Stimulated activated CD4-positive, alpha-beta T cell treated with anti-CD3 and anti-CD28 coated beads, Interleukin-4, amount 100 ng/mL, for 24 hours (primary cell): ENCODE results near the gene GPR158.

Source experiments
- DNase-seq: peaks from one replicate; pipeline ENCODE4 v3.0.0-alpha.2; 2020

GPR158 gene

DNA sequence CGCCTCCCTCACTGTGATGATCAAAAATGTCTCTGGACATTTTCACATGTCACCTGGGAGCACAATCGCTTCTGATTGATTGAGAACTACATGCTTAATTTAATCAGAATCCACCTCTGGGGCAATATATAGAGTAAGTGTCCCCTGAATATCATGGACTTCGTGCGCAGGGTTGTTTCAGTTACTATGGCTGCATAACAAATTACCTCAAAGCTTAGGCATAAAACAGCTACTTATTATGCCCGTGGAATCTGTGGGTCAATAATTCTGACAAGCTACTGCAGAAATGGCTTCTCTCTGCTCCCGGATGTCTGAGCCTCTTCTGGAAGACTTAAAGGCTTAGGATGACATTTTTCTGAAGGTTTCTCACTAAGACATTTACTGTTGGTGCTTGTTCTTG is 334.4 kb downstream of the GPR158 start:
- DNase-seq = no peak

- no peak for DNase-seq
Measured at GRCh38 chr10:25522294-25522693, 347.5 kb downstream of the GPR158 start.

GRCh38 chr10:25522946-25523608 is 348.3 kb downstream of the GPR158 start:
- DNase-seq = no peak

DNA sequence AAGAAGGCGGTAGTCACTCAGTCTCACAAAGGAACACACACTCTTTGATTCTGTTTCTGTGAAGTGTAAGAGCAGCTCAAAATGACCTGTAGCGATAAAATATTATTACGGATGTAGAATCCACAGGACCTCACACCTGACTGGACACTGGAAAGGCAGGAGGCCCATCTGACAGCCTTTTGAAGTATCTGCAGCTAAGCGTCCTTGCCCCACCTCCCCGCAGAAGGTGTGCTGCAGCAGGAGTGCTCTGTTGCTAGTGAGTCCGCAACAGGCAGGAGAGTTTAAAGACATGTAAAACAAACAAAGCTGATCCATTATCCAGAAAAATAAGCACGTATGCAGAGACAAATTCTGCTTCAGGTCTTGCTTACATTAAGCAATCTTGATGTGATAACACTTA is 355.5 kb downstream of the GPR158 start:
- DNase-seq = no peak

- DNase-seq = no peak
Measured at GRCh38 chr10:25531457-25532061, 356.8 kb downstream of the GPR158 start.

DNA sequence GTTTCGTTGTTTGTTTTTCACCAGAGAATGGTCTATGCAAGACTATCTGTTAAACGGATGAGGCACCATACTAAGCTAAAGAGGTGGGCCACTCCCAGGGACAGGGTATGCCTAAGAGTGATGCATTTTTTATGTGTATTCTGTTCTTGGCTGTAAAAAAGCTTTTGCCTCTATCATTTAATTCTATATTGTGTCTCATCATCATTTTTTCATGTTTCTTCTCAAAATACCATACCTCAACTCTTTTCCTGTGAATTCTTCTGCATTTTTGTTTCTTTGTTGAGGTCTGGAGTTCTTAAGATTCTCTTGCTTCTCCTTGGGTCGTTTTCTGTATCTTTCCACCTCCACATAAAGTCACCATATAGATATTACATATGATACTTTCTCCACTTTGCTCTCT is 357.4 kb downstream of the GPR158 start:
- no peak for DNase-seq

- DNase-seq = no peak
Measured at GRCh38 chr10:25536027-25536426, 361.2 kb downstream of the GPR158 start.

DNA sequence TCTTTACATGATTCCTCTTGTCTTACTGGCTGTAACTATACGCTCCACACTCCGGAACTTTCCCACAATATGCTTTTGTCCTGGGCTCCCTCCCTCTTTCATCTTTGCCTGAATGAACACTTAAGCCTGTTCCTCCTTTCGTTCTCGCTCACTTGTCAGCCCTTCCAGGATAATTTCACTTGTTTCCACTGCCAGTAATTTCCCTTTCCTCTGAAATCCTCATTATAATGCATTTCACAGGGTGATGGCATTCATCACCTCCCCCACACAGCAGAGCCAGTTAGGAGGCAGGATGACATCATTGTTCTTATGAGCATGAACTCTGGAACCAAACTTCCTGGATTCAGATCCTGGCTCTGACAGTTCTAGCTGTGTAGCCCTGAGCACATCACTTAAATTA is 372.6 kb downstream of the GPR158 start:
- no peak for DNase-seq

GRCh38 chr10:25552283-25552919 is 377.6 kb downstream of the GPR158 start:
- DNase-seq = no peak

DNA sequence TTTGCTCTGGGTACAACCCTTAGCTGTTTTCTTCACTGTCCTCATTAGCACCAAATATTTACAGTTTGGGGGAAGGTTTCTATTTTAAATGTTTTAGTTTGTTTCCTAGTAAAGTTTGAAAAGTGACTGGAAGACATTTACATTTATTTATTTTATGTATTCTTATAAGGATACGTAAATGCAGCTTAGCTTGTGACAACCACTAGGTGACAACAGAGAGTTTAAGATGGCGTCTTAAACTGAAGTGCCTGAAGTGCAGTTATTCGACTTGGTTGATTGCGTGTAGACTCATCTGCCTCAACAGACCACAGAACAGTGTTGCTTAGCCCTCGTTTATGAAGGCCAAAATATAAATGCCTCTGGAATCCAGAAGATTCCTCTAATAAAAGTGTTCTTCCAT is 381.1 kb downstream of the GPR158 start:
- no peak for DNase-seq

DNA sequence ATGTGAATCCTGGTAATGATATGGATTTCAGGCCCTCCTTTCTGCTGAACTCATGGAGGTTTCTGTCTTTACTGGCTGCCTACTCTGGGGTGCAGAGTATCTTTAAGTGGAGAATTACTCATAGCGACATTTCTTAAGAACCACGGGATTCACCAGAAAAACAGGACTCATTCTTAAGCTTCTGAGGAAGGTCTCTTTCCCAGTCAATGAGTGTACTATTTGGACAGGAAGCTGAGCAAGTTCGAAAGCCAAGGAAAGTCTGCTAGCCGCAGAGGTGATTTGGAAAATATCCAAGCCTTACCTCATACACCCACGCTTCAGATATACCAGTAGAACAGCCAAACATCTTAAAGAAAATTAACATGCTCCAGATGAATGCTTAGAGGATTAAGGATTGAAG is 381.7 kb downstream of the GPR158 start:
- DNase-seq = no peak

DNA sequence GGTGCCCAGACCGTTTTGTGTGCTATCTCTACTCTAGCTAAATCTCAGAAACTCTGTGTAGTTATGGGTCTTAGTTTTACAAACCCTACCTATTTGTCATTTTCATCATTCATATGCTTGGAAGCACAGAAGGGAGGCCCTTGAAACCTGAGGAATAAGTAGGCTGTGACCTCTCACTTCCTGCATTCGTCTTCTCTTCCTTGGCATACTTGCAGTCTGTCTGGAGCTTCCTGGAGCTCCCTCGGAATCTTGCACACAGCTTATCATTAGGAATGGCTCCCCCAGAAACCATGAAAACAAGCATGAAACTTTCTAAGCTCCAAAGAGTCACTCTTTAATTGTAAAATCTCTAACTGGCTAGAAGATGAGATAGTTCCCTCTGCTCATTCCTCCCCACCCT is 382.3 kb downstream of the GPR158 start:
- DNase-seq = no peak

- DNase-seq = no peak
Measured at GRCh38 chr10:25561758-25562157, 387.0 kb downstream of the GPR158 start.

DNA sequence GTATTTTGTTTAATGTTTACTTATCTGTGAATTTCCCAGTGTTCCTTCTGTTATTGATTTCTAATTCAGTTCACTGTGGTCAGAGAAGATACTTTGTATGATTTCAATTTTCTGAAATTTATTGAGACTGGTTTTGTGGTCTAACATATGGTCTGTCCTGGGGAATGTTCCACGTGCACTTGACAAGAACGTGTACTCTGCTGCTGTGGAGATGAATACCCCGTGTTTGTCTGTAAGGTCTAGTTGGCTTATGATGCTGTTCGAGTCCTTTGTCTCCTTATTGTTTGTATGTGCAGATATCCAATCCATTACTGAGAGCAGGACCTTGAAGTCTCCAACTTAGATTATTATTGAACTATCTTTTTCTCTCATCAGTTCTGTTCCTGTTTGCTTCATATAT is 387.7 kb downstream of the GPR158 start:
- no peak for DNase-seq

GRCh38 chr10:25564351-25564750 is 389.6 kb downstream of the GPR158 start:
- DNase-seq = no peak

- DNase-seq = no peak
Measured at GRCh38 chr10:25565570-25565969, 390.8 kb downstream of the GPR158 start.

- no peak for DNase-seq
Measured at GRCh38 chr10:25573316-25573715, 398.5 kb downstream of the GPR158 start.

GRCh38 chr10:25575343-25575742 is 400.5 kb downstream of the GPR158 start:
- no peak for DNase-seq

- DNase-seq = no peak
Measured at GRCh38 chr10:25578061-25578460, 403.3 kb downstream of the GPR158 start.

- no peak for DNase-seq
Measured at GRCh38 chr10:25582961-25583360, 408.2 kb downstream of the GPR158 start.

DNA sequence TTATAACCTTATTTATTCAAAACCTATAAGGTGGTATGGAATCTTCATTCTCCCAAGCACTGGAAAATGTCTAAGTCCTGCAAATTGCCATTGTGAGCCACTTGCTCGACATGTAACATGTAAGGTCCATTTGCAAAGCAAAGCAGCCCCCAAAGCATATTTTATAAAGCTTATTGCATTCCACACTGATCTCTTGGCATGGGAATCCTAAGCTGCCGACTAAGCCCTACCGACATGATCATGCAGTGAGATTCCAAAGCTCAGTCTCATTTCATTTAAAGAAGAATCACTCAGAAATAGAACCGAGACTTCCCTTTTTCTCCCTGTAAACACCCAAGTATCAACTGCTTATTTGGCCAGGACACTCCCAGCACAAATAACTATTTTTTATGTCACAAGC is 425.9 kb downstream of the GPR158 start:
- no peak for DNase-seq

DNA sequence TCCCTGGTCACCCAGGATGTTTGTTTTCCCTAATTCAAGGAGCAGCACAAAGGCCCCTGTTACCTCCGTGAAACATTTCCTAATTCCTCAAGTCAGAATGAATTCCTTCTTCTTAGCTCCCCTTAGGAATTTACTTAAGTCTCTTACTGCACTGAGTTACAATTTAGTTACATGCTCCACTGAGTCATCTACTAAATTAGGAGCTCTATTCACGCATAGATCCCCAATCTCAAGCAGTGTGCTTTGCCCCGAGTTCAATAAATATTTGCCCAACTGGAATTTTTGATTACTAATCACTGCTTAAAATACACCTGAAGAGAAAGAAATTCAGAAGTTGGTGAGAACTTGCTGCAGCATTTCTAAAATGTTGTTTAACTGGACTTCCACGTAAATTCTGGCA is 429.8 kb downstream of the GPR158 start:
- no peak for DNase-seq

DNA sequence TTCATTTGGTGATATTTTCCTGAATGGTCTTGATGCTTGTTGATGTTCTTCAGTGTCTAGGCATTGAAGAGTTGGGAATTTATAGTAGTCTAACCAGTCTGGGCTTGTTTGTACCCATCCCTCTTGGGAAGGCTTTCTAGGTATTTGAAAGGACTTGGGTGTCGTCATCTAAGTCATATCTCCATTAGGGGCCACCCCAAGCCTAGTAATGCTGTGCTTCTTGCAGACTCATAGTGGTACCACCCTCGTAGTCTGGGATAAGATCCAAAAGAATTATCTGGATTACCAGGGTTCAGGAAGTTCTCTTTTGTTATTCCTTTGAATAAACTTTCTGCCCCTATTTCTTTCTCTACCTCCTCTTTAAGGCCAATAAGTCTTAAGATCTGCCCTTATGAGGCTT is 439.9 kb downstream of the GPR158 start:
- DNase-seq = no peak

DNA sequence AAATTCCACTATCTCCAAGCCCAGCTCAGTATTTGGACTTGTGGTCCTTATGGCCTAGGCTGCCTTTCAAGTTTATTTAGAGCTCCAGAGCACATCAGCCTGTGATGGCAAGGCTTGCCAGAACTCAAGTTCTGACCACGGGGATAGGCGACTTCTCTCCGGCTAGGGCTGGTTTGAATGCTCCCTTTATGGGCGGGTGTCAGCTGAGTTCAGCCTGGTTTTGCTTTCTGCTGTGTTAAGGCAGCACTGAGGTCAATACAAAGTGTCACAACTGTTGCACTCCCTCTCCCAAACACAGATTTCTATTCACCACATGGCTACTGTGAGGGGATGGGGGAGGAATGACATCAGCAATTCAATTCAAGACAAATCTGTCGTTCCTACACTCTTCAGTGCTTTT is 441.1 kb downstream of the GPR158 start:
- no peak for DNase-seq
